Mesendoderm (in vitro differentiated cells): Measurements from ENCODE around the gene CSRNP3.

Experiments used
- DNase-seq: peaks from one replicate; pipeline ENCODE4 v3.0.0; 2013
- H2AK5ac ChIP-seq: 2 replicates; pipeline ENCODE4 v1.6.1; 2013; ENCODE audit warnings: low read length, inconsistent platforms
- H2BK120ac ChIP-seq: 2 replicates; pipeline ENCODE4 v1.6.1; 2013; ENCODE audit warnings: low read depth, mild to moderate bottlenecking, low read length, moderate library complexity, mixed read lengths
- H2BK15ac ChIP-seq: replicated peaks from 2 replicates; pipeline ENCODE4 v1.6.1; 2013; ENCODE audit warnings: low read depth, mild to moderate bottlenecking, moderate library complexity
- H2BK5ac ChIP-seq: 2 replicates; pipeline ENCODE4 v1.6.1; 2013; ENCODE audit warnings: low read length, inconsistent platforms
- H3K18ac ChIP-seq: 2 replicates; pipeline ENCODE4 v1.6.1; 2013; ENCODE audit warnings: mild to moderate bottlenecking, low read length, mixed read lengths
- H3K23ac ChIP-seq: one replicate; pipeline ENCODE4 v1.6.1; 2013; ENCODE audit warnings: low read length
- H3K27ac ChIP-seq: 2 replicates; pipeline ENCODE4 v1.5.1; 2013; ENCODE audit warnings: low read depth, mild to moderate bottlenecking, inconsistent platforms, low read length, moderate library complexity
- H3K27me3 ChIP-seq: 2 replicates; pipeline ENCODE4 v1.6.1; 2013; ENCODE audit warnings: low read length, control low read depth, mild to moderate bottlenecking, inconsistent platforms; ENCODE audit not compliant: insufficient read depth, poor library complexity
- H3K36me3 ChIP-seq: 2 replicates; pipeline ENCODE4 v1.6.1; 2013; ENCODE audit warnings: low read length, inconsistent platforms; ENCODE audit not compliant: control insufficient read depth, insufficient read depth
- H3K4ac ChIP-seq: one replicate; pipeline ENCODE4 v1.6.1; 2013; ENCODE audit warnings: low read depth, mild to moderate bottlenecking, low read length, moderate library complexity
- H3K4me1 ChIP-seq: 2 replicates; pipeline ENCODE4 v1.6.1; 2013; ENCODE audit warnings: low read depth, low read length, inconsistent platforms; ENCODE audit not compliant: control insufficient read depth
- H3K4me2 ChIP-seq: 2 replicates; pipeline ENCODE4 v1.6.1; 2013; ENCODE audit warnings: low read length
- H3K4me3 ChIP-seq: 2 replicates; pipeline ENCODE4 v1.5.1; 2013; ENCODE audit warnings: mild to moderate bottlenecking, low read length
- H3K56ac ChIP-seq: one replicate; pipeline ENCODE4 v1.6.1; 2013; ENCODE audit warnings: low read length
- H3K79me1 ChIP-seq: 2 replicates; pipeline ENCODE4 v1.6.1; 2013; ENCODE audit warnings: low read length, inconsistent platforms
- H3K79me2 ChIP-seq: 2 replicates; pipeline ENCODE4 v1.6.1; 2013; ENCODE audit warnings: mild to moderate bottlenecking, low read length; ENCODE audit not compliant: control insufficient read depth, insufficient read depth
- H3K9ac ChIP-seq: 2 replicates; pipeline ENCODE4 v1.6.1; 2013; ENCODE audit warnings: low read length, inconsistent platforms
- H4K5ac ChIP-seq: one replicate; pipeline ENCODE4 v1.6.1; 2013; ENCODE audit warnings: low read length
- H4K8ac ChIP-seq: one replicate; pipeline ENCODE4 v1.6.1; 2013; ENCODE audit warnings: low read depth, mild to moderate bottlenecking, control low read depth, low read length, moderate library complexity
- WGBS: extraction: QIAGEN DNeasy Blood & Tissue Kit; methylation state at CpG from one replicate; pipeline ENCODE4 v1.1.7; 2013; ENCODE audit warnings: low lambda C conversion rate, missing lambda C conversion rate; ENCODE audit not compliant: insufficient coverage; ENCODE audit errors: extremely low coverage; 5-methylcytosine and 5-hydroxymethylcytosine counted together

CSRNP3 gene

DNA sequence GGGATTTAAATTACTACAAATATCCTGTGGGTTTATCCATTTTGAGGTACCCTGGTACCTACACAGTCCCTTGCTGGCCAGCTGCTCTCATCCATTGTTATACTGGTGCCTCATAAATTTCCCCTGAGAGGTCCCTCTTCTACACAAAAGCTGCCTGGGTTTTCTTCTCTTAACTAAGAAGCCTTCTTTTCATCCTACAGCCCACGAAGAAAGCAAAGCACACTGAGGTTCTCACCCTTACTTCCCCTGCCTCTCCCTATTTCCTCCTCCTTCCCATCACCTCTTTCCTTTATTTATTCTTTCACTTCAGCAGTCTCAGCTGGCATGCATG lies 154.9 kb downstream of the CSRNP3 start:
- Histone ChIP-seq H2BK15ac (no peak overlapping the region), H4K8ac (no peak overlapping the region), H2AK5ac (no peak overlapping the region), H4K5ac (no peak overlapping the region), H2BK5ac (no peak overlapping the region), H3K4me1 (no peaks in the 10 kb centered on the region), H2BK120ac (no peak overlapping the region), H3K27ac (no peak overlapping the region), H3K23ac (no peak overlapping the region), H3K56ac (no peak overlapping the region), H3K9ac (no peak overlapping the region), H3K18ac (no peak overlapping the region), H3K27me3 (no peaks in the 10 kb centered on the region), H3K4me2 (no peak overlapping the region), H3K4ac (no peak overlapping the region), H3K4me3 (no peak overlapping the region), H3K79me1 (no peaks in the 10 kb centered on the region), H3K36me3 (no peaks in the 10 kb centered on the region), H3K79me2 (no peaks in the 10 kb centered on the region)
- no peak for DNase-seq
- no CpG with 5 or more reads among the region's 1 CpG for WGBS

DNA sequence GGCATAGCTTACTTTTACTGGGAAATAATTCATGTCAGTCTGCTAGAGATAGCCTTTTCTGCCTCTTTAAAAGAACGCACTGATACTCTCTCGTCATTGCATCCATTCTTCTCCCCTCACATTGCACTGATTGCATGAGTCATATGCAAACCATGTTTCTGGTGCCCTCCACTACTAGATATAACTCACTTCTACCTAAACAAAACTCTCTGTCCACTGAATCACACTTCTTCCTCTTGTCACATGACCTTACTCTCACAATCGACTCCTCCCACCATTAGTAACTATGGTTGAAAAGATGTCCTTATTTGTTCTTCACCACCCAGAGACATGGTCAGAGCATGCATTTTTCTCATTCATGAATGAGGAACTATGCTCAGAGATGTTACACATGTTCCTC lies 158.0 kb downstream of the CSRNP3 start:
- Histone ChIP-seq H2BK5ac (no peak overlapping the region), H2AK5ac (no peak overlapping the region), H4K8ac (no peak overlapping the region), H3K4me2 (no peak overlapping the region), H3K18ac (no peak overlapping the region), H3K23ac (no peak overlapping the region), H2BK120ac (no peak overlapping the region), H3K79me2 (no peaks in the 10 kb centered on the region), H3K36me3 (no peaks in the 10 kb centered on the region), H3K9ac (no peak overlapping the region), H3K4me3 (no peak overlapping the region), H3K56ac (no peak overlapping the region), H3K4ac (no peak overlapping the region), H3K27me3 (no peaks in the 10 kb centered on the region), H4K5ac (no peak overlapping the region), H2BK15ac (no peak overlapping the region), H3K27ac (no peak overlapping the region), H3K4me1 (no peaks in the 10 kb centered on the region), H3K79me1 (no peaks in the 10 kb centered on the region)
- no CpG with 5 or more reads among the region's 3 CpGs for WGBS
- DNase-seq, result no peak

DNA sequence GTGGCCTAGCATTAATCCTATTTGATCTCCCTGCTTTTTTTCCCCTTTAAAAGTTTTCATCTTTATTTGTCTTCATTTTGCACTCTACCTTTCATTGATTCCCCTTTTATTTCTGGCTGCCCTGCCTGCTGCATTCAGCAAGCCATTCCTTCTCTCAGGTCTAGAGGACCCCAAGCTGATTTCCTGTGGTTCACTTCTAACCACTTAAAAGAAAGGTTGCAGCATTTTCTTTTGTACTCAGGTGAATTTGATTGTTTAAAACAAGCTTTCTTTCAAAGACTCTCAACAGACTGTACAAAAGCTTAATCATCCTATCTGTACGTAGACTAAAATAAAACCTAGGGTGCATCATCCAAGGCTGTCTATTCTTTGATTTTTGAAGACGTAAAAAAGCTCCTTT lies 160.3 kb downstream of the CSRNP3 start:
- Histone ChIP-seq H3K79me2 (no peaks in the 10 kb centered on the region), H3K4ac (no peak overlapping the region), H3K9ac (no peak overlapping the region), H2AK5ac (no peak overlapping the region), H2BK15ac (no peak overlapping the region), H4K5ac (no peak overlapping the region), H3K4me2 (no peak overlapping the region), H2BK5ac (no peak overlapping the region), H3K36me3 (no peaks in the 10 kb centered on the region), H3K56ac (no peak overlapping the region), H2BK120ac (no peak overlapping the region), H3K18ac (no peak overlapping the region), H3K4me3 (no peak overlapping the region), H4K8ac (no peak overlapping the region), H3K79me1 (no peaks in the 10 kb centered on the region), H3K4me1 (no peaks in the 10 kb centered on the region), H3K27me3 (no peaks in the 10 kb centered on the region), H3K27ac (no peak overlapping the region), H3K23ac (no peak overlapping the region)
- WGBS, result no CpG with 5 or more reads among the region's 2 CpGs
- DNase-seq, result no peak

DNA sequence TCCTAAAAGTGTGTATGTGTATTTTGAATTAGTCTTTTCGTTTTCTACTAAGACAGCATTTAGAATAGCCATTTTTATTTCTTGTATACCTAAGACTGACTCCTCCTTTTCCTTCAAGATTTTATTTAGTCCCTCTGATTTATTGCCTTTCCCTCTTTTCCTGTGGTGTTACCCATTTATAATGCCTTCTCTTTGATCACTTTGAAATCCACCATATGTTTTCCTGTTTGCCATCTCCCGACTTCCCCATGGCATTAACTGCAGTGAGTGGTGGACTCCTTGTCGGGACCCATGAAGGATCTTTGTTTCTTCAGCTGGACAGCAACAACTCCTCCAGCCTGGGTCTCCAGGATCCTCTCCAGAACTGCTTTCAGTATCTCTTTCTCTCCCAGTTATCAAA lies 160.7 kb downstream of the CSRNP3 start:
- Histone ChIP-seq H3K36me3 (no peaks in the 10 kb centered on the region), H3K4me2 (no peak overlapping the region), H2BK15ac (no peak overlapping the region), H3K79me2 (no peaks in the 10 kb centered on the region), H3K4ac (no peak overlapping the region), H3K4me1 (no peaks in the 10 kb centered on the region), H3K56ac (no peak overlapping the region), H2BK120ac (no peak overlapping the region), H4K5ac (no peak overlapping the region), H2AK5ac (no peak overlapping the region), H4K8ac (no peak overlapping the region), H3K23ac (no peak overlapping the region), H2BK5ac (no peak overlapping the region), H3K9ac (no peak overlapping the region), H3K27ac (no peak overlapping the region), H3K79me1 (no peaks in the 10 kb centered on the region), H3K18ac (no peak overlapping the region), H3K27me3 (no peaks in the 10 kb centered on the region), H3K4me3 (no peak overlapping the region)
- DNase-seq, result no peak
- no CpG with 5 or more reads among the region's 3 CpGs for WGBS

DNA sequence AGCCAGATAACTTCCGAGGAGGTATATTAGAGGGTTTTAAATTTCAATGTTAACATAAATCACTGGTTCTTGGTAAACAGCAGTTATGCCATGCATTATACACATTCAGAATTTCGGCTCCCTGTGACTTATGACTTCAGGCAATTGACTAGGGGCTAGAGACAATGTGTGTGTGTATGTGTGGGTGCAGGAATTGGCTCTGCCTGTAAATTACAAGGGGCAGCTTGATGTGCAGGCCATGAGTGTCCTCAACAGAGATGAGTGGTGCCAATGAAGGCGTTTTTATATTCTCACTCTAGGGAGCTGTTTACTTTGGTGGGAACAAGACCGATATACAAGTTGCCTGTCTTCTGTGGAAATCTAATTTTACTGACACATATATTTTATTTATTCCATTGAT lies 161.6 kb downstream of the CSRNP3 start:
- H3K79me2 ChIP-seq, result no peaks in the 10 kb centered on the region
- H3K4me2 ChIP-seq, result no peak overlapping the region
- H4K5ac ChIP-seq, result no peak overlapping the region
- no peaks in the 10 kb centered on the region for H3K27me3 ChIP-seq
- no peaks in the 10 kb centered on the region for H3K36me3 ChIP-seq
- no peak overlapping the region for H2BK5ac ChIP-seq
- 100% methylated on average over 1 of the region's 4 CpGs for WGBS
- DNase-seq, result no peak
- no peak overlapping the region for H3K4ac ChIP-seq
- H2BK15ac ChIP-seq, result no peak overlapping the region
- H3K79me1 ChIP-seq, result no peaks in the 10 kb centered on the region
- no peak overlapping the region for H3K23ac ChIP-seq
- H3K56ac ChIP-seq, result no peak overlapping the region
- H3K4me3 ChIP-seq, result no peak overlapping the region
- H2AK5ac ChIP-seq, result no peak overlapping the region
- H3K18ac ChIP-seq, result no peak overlapping the region
- H4K8ac ChIP-seq, result no peak overlapping the region
- no peak overlapping the region for H2BK120ac ChIP-seq
- H3K9ac ChIP-seq, result no peak overlapping the region
- no peaks in the 10 kb centered on the region for H3K4me1 ChIP-seq
- H3K27ac ChIP-seq, result no peak overlapping the region

DNA sequence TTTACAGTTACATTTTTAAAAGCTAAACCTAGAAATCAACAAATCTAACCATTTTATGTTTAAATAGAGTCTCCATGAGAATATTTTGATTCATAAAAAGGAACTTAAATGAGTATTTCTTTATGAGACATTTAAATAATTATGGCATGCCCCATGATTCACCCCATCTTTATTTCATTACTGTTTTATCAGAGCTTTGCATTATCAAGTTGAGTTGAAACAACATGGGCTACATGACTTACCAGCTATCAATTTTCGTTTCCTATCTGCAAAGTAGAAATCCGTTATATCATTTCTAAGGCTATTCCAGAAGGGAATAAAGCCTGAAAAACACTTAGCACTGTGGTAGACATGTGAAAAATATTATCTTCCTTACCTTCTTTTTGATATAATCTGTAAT lies 163.1 kb downstream of the CSRNP3 start:
- no peaks in the 10 kb centered on the region for H3K27me3 ChIP-seq
- no peak overlapping the region for H4K8ac ChIP-seq
- H3K36me3 ChIP-seq, result no peaks in the 10 kb centered on the region
- H3K4me2 ChIP-seq, result no peak overlapping the region
- H4K5ac ChIP-seq, result no peak overlapping the region
- no peak overlapping the region for H3K9ac ChIP-seq
- no peak overlapping the region for H3K18ac ChIP-seq
- no peaks in the 10 kb centered on the region for H3K79me2 ChIP-seq
- H3K23ac ChIP-seq, result no peak overlapping the region
- H2BK5ac ChIP-seq, result no peak overlapping the region
- H2AK5ac ChIP-seq, result no peak overlapping the region
- no CpG with 5 or more reads among the region's 2 CpGs for WGBS
- H3K27ac ChIP-seq, result no peak overlapping the region
- no peaks in the 10 kb centered on the region for H3K4me1 ChIP-seq
- no peak overlapping the region for H3K4ac ChIP-seq
- H2BK120ac ChIP-seq, result no peak overlapping the region
- H2BK15ac ChIP-seq, result no peak overlapping the region
- H3K56ac ChIP-seq, result no peak overlapping the region
- DNase-seq, result no peak
- no peak overlapping the region for H3K4me3 ChIP-seq
- H3K79me1 ChIP-seq, result no peaks in the 10 kb centered on the region
